ENCODE data around the gene ZFC3H1.
"Not testable (repeated sequence)": the region's sequence is repeated elsewhere in the genome, so short reads cannot be mapped to it uniquely, and the experiment has no call there.

ZFC3H1 gene

GRCh38 chr12:71576496-71576895, 87.2 kb downstream of the ZFC3H1 start:
- no peak for DNase-seq (ENCODE audit: low spot score)

GRCh38 chr12:71569885-71570284, 93.8 kb downstream of the ZFC3H1 start:
- DNase-seq (ENCODE audit: low spot score), result not testable (repeated sequence)

GRCh38 chr12:71567537-71567936, 96.1 kb downstream of the ZFC3H1 start:
- peak; percentile 38 for DNase-seq (ENCODE audit: low spot score)

GRCh38 chr12:71566655-71567054, 97.0 kb downstream of the ZFC3H1 start:
- no peak for DNase-seq (ENCODE audit: low spot score)

- no peak for DNase-seq (ENCODE audit: low spot score)
These were observed 98.1 kb downstream of the ZFC3H1 start for GRCh38 chr12:71565535-71565934.

GRCh38 chr12:71562676-71563595, 100.7 kb downstream of the ZFC3H1 start:
- DNase-seq (ENCODE audit: low spot score), result no peak
